ENCODE results near the gene ATP6V1B1.

Gene ATP6V1B1

DNA sequence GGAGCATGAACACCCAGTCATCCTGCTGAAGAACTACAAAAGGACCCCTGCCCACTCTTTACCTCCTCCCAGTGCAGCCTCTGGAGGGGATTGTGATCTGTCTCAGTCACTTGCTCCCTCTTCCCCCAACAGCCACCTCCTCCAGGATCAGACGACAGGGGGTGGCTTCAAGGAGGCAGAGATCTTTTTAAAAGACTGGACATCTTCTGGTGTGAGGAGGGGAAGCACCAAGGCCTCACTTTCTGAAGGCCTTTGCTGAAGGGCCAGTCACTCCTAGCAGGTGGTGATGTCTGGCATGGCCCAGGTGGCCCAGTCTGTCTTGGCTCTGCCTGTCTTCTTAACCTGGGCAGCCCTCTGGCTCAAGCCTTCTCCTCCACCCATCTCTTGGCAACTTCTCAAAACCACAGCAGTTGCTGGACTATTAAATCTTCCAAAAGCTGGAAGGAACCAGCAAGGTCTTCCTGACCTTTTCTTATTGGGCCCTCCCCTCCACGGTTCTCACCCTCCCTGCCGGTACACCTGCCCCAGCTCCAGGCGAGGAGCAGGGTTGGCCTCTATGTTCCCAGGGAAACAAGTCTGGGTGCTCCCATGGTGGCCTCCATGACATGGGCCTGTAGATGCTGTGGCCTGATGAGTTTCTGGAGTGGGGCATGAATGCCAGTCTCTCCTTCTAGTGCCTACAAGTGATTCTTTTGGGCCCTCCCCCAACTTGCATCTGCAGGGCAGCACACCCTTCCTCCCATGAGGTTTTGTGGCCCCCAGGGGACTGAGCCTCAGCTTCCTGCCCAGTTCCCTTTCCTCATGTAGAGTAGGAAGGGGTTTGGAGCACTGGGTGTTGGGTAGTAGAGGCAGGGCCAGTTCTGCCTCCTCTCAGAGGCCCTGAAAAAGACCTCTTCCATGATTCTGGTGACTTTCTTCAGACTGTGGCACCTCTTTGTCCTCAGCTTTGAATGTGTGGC is 5.0 kb upstream of the ATP6V1B1 start:
- Histone ChIP-seq H3K27me3 (ENCODE audit: control insufficient read depth, insufficient read depth, low read length) (peaks cover 55% of the 10 kb centered on the region), H3K9me3 (ENCODE audit: control insufficient read depth, insufficient read depth, low read depth, low read length) (no peaks in the 10 kb centered on the region), H3K27ac (ENCODE audit: low read depth, low read length) (no peak overlapping the region), H3K4me1 (ENCODE audit: control insufficient read depth, insufficient read depth, low read length) (peaks cover 3% of the 10 kb centered on the region; the same call in 1 of the 2 replicates), H3K9ac (ENCODE audit: low read length) (no peak overlapping the region), H3K36me3 (ENCODE audit: control insufficient read depth, insufficient read depth, low read length) (no peaks in the 10 kb centered on the region), H3K4me3 (ENCODE audit: low read depth, low read length) (no peak overlapping the region)

GRCh38 chr2:70931376-70932000 is 4.2 kb upstream of the ATP6V1B1 start:
- Histone ChIP-seq H3K9me3 (ENCODE audit: control insufficient read depth, insufficient read depth, low read depth, low read length) (no peaks in the 10 kb centered on the region), H3K9ac (ENCODE audit: low read length) (no peak overlapping the region), H3K27ac (ENCODE audit: low read depth, low read length) (no peak overlapping the region), H3K4me3 (ENCODE audit: low read depth, low read length) (no peak overlapping the region), H3K27me3 (ENCODE audit: control insufficient read depth, insufficient read depth, low read length) (peaks cover 51% of the 10 kb centered on the region), H3K36me3 (ENCODE audit: control insufficient read depth, insufficient read depth, low read length) (no peaks in the 10 kb centered on the region), H3K4me1 (ENCODE audit: control insufficient read depth, insufficient read depth, low read length) (peaks cover 11% of the 10 kb centered on the region)

- no peak overlapping the region for H3K9ac ChIP-seq (ENCODE audit: low read length)
- H3K4me3 ChIP-seq (ENCODE audit: low read depth, low read length), result no peak overlapping the region
- no peaks in the 10 kb centered on the region for H3K36me3 ChIP-seq (ENCODE audit: control insufficient read depth, insufficient read depth, low read length)
- H3K4me1 ChIP-seq (ENCODE audit: control insufficient read depth, insufficient read depth, low read length), result peaks cover 23% of the 10 kb centered on the region
- H3K9me3 ChIP-seq (ENCODE audit: control insufficient read depth, insufficient read depth, low read depth, low read length), result no peaks in the 10 kb centered on the region
- no peak overlapping the region for H3K27ac ChIP-seq (ENCODE audit: low read depth, low read length)
- peaks cover 52% of the 10 kb centered on the region for H3K27me3 ChIP-seq (ENCODE audit: control insufficient read depth, insufficient read depth, low read length)
Observed at GRCh38 chr2:70932631-70933230, 3.0 kb upstream of the ATP6V1B1 start.

DNA sequence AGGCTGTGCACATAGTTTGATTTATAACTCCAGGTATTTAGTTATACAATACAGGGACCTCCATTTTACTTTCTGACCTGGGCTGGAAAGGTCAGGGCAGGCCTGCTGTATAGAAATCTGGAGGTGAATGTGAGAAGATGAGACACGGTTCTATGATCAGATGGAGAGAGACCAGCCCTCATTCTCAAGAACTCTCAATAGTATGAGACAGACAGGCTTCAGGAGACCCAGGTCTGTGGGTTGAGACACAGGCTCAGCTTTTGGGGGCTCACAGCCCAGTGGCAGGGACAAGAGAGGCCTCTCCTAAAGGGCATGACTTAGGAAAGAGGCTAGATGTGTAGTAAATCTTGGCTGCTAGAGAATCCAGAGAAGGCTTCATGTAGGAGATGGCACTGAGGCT is 719 bp upstream of the ATP6V1B1 start:
- Histone ChIP-seq H3K27ac (ENCODE audit: low read depth, low read length) (no peak overlapping the region), H3K9ac (ENCODE audit: low read length) (no peak overlapping the region), H3K9me3 (ENCODE audit: control insufficient read depth, insufficient read depth, low read depth, low read length) (no peaks in the 10 kb centered on the region), H3K4me1 (ENCODE audit: control insufficient read depth, insufficient read depth, low read length) (peaks cover 43% of the 10 kb centered on the region), H3K4me3 (ENCODE audit: low read depth, low read length) (no peak overlapping the region), H3K36me3 (ENCODE audit: control insufficient read depth, insufficient read depth, low read length) (no peaks in the 10 kb centered on the region), H3K27me3 (ENCODE audit: control insufficient read depth, insufficient read depth, low read length) (peaks cover 66% of the 10 kb centered on the region)

DNA sequence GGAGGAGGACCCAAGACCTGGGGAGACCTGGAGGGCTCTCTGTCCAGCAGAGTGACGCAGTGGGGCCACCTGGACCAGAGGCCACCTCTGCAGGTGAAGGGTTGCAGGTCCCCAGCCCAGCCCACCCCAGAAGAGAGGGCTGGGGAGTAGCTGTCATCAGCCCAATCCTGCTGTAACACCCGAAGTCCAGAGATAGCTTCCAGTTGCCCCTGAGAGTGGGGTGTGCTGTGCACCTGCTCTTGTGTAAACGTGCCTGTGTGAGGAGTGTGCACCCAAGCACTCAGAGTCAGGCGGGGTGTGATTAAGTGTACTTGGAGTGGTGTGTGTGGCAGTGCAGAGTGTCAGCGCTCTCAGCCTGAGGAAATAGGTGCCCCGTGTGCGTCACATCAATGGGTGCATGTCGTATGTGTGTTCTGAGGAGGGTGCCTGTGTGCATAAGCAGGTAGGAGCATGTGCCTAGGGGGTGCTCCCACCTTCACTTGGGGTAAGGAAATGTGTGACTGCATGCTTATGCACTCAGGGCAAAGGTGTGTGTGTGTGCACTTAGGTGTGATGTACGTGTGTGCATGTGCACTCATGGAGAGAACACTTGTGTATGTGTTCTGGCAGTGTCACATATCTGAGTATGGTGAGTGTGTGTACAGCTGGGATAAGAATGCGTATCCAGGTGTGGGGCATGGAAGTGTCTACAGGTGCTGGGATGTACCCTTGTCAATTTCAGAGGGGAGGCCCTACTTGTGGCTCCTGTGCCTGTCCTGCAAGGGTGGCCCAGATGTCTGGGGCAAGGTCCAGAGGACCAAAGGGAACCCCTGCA is 672 bp downstream of the ATP6V1B1 start:
- Histone ChIP-seq H3K9ac (ENCODE audit: low read length) (no peak overlapping the region), H3K27me3 (ENCODE audit: control insufficient read depth, insufficient read depth, low read length) (peaks cover 72% of the 10 kb centered on the region), H3K4me1 (ENCODE audit: control insufficient read depth, insufficient read depth, low read length) (peaks cover 43% of the 10 kb centered on the region), H3K27ac (ENCODE audit: low read depth, low read length) (no peak overlapping the region), H3K4me3 (ENCODE audit: low read depth, low read length) (no peak overlapping the region), H3K9me3 (ENCODE audit: control insufficient read depth, insufficient read depth, low read depth, low read length) (no peaks in the 10 kb centered on the region), H3K36me3 (ENCODE audit: control insufficient read depth, insufficient read depth, low read length) (no peaks in the 10 kb centered on the region)

- Histone ChIP-seq H3K9me3 (ENCODE audit: control insufficient read depth, insufficient read depth, low read depth, low read length) (no peaks in the 10 kb centered on the region), H3K9ac (ENCODE audit: low read length) (no peak overlapping the region), H3K4me3 (ENCODE audit: low read depth, low read length) (no peak overlapping the region), H3K36me3 (ENCODE audit: control insufficient read depth, insufficient read depth, low read length) (no peaks in the 10 kb centered on the region), H3K27me3 (ENCODE audit: control insufficient read depth, insufficient read depth, low read length) (peaks cover 80% of the 10 kb centered on the region), H3K27ac (ENCODE audit: low read depth, low read length) (no peak overlapping the region), H3K4me1 (ENCODE audit: control insufficient read depth, insufficient read depth, low read length) (peaks cover 43% of the 10 kb centered on the region)
Observed at GRCh38 chr2:70936979-70937811, 1.5 kb downstream of the ATP6V1B1 start.

- no peak overlapping the region for H3K9ac ChIP-seq (ENCODE audit: low read length)
- H3K4me1 ChIP-seq (ENCODE audit: control insufficient read depth, insufficient read depth, low read length), result peaks cover 50% of the 10 kb centered on the region
- H3K27ac ChIP-seq (ENCODE audit: low read depth, low read length), result no peak overlapping the region
- H3K4me3 ChIP-seq (ENCODE audit: low read depth, low read length), result peak overlapping the region; percentile 49; the same call in 1 of the 2 replicates
- H3K9me3 ChIP-seq (ENCODE audit: control insufficient read depth, insufficient read depth, low read depth, low read length), result no peaks in the 10 kb centered on the region
- no peaks in the 10 kb centered on the region for H3K36me3 ChIP-seq (ENCODE audit: control insufficient read depth, insufficient read depth, low read length)
- peaks cover 87% of the 10 kb centered on the region for H3K27me3 ChIP-seq (ENCODE audit: control insufficient read depth, insufficient read depth, low read length)
Observed at GRCh38 chr2:70937866-70938585, 2.3 kb downstream of the ATP6V1B1 start.

DNA sequence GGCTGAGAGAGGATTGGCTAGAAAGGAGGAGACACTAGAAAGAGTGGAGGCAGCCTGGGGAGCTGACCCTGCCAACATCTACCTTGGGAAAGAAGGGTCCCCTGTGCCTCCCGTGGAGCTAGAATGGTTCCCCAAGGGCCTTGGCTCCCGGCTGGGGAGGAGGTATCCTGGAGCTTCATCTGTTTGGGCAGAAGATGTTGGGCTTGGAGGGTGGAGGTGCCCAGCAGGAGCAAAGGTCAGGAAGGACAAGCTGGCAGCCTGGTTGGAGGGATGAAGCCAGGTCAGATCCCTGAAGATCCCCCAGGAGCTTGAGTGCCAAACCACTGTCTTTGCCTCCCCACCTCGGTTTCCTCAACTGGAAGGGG is 2.9 kb downstream of the ATP6V1B1 start:
- Histone ChIP-seq H3K27me3 (ENCODE audit: control insufficient read depth, insufficient read depth, low read length) (peaks cover 86% of the 10 kb centered on the region), H3K4me3 (ENCODE audit: low read depth, low read length) (peak overlapping the region; percentile 49), H3K27ac (ENCODE audit: low read depth, low read length) (no peak overlapping the region), H3K9ac (ENCODE audit: low read length) (no peak overlapping the region), H3K36me3 (ENCODE audit: control insufficient read depth, insufficient read depth, low read length) (no peaks in the 10 kb centered on the region), H3K4me1 (ENCODE audit: control insufficient read depth, insufficient read depth, low read length) (peaks cover 54% of the 10 kb centered on the region), H3K9me3 (ENCODE audit: control insufficient read depth, insufficient read depth, low read depth, low read length) (no peaks in the 10 kb centered on the region)

DNA sequence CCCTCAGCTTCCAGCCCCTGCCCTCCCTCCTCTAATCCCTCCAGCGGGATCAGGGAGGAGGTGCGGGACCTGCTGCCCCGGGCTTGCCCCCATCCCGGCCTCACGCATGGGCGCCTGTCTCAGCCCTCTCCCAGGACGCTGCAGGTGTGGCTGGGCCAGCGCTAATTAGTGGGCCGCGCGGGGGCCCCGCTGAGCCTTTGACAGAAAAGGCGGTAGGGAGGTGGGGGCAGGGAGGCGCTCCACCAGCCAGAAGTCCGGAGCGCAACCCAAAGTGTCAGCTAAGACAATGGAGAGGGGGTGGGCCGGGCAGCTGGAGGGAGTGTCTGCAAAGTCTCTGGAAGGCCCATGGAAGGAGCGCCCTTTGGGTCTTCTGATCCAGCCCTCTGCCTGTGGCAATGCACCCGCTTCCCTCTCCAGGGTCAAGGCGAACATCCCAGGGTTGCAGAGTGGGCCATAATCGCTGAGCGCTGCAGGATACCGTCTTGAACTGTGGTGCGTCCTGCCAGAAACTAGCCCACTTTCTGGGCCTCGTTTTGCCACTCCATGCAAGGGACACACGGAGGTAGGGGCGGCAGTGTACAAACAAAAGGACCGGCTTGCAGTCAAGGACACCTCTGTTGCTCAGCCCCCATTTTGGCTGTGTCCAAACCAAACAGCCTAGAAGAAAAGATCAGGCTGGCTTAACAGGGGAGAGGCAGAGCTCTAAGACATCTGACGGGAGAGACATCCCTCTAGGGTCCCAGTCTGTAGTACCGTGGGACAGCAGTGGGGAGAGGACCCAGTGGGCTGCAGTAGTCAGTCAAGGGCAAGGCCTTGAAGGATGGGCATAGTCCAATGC is 3.5 kb downstream of the ATP6V1B1 start:
- H3K36me3 ChIP-seq (ENCODE audit: control insufficient read depth, insufficient read depth, low read length), result no peaks in the 10 kb centered on the region
- H3K4me3 ChIP-seq (ENCODE audit: low read depth, low read length), result peak overlapping the region; percentile 49
- peaks cover 58% of the 10 kb centered on the region for H3K4me1 ChIP-seq (ENCODE audit: control insufficient read depth, insufficient read depth, low read length)
- peaks cover 91% of the 10 kb centered on the region for H3K27me3 ChIP-seq (ENCODE audit: control insufficient read depth, insufficient read depth, low read length)
- H3K27ac ChIP-seq (ENCODE audit: low read depth, low read length), result no peak overlapping the region
- no peaks in the 10 kb centered on the region for H3K9me3 ChIP-seq (ENCODE audit: control insufficient read depth, insufficient read depth, low read depth, low read length)
- H3K9ac ChIP-seq (ENCODE audit: low read length), result no peak overlapping the region
